GM03348 (cell line): ENCODE data around the gene HERC6.
A peak's percentile ranks its signal among the peaks of the same experiment; 100 is the strongest.
"Not testable (repeated sequence)": the region's sequence is repeated elsewhere in the genome, so short reads cannot be mapped to it uniquely, and the experiment has no call there.

Experiments
- DNase-seq: peaks from one replicate; pipeline ENCODE4 v3.0.0; 2012; ENCODE audit warnings: low spot score

The HERC6 gene

DNA sequence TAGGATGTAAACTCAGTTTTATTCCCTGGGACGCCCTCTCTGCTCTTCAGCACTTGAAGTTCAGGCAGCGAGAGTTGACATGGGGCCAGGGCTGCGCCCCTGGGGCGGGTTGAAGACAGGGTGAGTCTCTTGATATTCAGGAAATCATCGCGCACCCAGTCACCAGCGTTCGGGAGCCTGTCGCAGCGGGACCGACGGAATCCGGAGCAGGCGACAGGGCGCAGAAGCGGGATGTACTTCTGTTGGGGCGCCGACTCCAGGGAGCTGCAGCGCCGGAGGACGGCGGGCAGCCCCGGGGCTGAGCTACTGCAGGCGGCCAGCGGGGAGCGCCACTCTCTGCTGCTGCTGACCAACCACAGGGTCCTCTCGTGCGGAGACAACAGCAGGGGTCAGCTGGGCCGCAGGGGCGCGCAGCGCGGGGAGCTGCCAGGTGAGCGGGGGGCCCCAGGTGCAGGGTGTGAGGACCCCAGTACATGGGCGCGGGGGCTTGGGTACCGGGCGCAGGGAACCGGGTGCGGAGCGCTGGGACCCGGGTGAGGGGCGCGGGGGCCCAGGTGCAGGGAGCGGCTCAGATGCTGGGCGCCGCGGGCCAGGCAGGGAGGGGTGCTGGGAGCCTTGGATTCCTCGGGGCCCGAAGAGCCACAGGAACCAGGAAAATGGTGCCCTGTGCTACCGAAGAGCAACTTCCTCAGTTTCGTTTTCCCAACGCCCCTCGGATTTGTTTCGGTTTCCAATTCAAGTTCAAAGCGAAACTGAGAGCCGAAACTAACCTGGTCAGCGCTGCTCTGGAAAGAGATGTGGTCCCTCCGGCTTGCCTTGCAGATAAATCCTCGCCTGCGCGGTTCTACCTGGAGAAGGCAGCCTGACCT lies at the start of gene HERC6:
HERC6 (plus strand) TSS at position 162 of the 869 bp plus-strand sequence; CDS start at position 232, 70 bp downstream.
- DNase-seq: peak; percentile 84

DNA sequence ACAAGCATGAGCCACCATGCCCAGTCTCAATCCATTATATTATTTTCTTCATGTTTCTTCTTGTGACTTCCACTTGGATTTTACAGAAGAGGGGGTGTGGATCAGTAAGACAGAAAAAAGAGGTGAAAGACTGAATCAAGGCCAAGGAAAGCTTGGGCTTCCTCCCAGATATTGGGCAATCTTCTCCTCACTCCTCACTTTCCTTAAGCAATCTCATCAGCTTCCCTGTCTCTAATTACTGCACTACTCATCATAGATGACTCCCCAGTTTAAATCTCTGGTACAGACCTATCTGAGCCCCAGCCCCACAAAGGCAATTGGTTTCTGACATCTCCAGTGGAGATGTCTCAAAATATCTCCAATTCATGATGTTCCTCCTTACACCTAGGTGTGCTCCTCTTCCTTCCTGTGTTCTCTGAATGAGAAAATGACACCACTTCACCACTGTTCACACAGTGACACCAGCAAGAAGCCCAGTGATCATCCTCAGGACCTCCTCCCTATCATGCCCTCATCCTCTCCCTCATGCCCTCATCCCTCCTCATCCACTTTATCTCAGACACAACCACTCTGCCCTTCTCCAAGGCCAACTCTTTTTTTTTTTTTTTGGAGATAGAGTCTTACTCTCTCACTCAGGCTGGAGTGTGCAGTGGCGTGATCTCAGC lies 44.8 kb upstream of the HERC6 start:
- peak; percentile 26 for DNase-seq

DNA sequence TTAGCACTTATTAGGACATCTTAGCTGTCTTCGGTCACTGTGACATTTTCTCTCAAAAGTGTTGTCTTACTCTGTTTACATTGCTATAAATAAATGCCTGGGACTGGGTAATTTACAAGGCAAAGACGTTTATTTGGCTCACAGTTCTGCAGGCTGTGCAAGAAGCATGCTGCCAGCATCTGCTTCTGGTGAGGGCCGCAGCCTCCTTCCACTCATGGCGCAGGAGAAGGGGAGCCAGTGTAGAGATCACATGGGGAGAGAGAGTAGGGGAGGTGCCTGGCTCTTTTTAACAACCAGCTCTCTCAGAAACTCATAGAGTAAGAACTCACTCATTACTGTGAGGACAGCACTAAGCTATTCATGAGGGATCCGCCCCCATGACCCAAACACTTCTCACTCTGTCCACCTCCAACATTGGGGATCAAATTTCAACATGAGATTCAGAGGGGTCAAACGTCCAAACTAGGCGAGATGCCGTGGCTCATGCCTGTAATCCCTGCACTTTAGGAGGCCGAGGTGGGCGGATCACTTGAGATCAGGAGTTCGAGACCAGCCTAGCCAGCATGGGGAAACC lies 43.5 kb upstream of the HERC6 start:
- DNase-seq: no peak

DNA sequence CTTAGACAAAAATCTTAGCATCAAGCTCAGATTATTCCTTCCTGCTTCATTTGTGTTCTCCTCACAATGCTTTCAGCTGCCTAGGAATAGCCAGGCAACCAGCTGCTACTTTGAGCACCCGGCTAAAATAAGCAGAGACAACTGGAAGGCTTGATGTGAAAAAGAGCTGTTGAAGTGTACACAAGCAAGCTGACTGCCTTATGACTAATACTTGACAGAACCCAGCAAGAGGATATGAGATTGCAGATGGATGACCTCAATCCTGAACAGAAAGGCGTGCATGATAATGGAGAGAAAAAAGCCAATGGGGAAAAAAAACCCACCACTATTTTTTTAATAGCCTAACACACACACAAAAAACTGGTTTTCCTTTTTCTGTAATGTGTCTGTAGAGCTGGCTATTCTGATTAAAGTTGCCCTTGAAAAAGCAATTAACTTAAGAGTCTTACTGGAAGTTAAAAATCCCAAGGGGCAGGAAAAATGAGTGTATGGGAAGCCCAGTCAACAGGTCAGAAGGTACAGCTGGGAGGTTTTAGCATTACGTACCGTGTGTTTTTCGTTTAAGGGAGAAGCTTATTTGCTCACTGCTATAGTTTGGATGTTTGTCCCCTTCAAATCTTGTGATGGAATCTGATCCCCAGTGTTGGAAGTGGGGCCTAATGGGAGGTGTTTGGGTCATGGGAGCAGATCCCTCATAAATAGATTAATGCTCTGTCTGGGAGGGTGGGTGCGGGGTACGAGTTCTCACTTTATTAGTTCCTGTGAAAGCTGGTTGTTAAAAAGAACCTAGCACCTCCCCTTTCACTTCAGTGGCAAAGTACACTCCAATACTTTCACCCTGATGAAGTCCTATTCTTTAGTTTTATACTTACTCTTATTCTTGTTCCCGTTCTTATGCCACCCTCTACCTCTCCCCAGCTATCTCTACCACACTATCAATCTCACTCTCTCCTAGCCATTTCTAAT lies 37.1 kb upstream of the HERC6 start:
- DNase-seq: peak; percentile 59

- DNase-seq: not testable (repeated sequence)
Measured at GRCh38 chr4:88346902-88347301, 31.8 kb upstream of the HERC6 start.

- DNase-seq: not testable (repeated sequence)
Measured at GRCh38 chr4:88348761-88349160, 29.9 kb upstream of the HERC6 start.

GRCh38 chr4:88350786-88351185 lies 27.9 kb upstream of the HERC6 start:
- DNase-seq: no peak

DNA sequence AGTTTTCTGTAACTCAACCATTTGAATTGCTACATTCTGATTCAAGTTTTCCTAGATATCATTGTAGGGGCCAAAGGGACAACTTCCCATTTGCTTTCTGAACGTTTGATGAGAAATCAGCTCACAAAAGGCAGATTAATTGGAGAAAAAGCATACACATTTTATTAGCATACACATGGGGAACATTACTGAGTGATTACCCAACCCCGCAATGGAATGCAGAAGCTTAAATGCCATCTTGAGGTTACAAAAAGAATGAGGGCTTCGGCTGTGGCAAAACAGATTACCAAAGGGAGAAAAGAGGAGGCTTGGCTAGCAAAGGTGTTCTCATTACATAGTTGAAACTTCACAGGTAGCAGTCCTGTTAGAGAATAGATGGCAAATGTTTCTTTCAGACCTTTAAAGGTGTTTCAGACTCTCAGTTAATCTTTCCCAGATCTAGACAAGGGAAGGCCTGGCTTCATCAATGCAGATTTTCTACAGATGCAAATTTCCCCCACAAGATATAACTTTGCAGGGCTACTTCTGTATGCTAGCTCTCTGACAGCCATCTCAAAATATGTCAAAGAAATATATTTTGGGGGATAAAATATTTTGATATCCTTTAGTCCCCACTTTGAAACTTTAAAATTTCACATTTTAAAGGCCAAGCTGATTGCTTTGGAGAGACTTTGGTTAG lies 26.5 kb upstream of the HERC6 start:
- peak; percentile 56 for DNase-seq

- no peak for DNase-seq
Measured at GRCh38 chr4:88353324-88353723, 25.3 kb upstream of the HERC6 start.

DNA sequence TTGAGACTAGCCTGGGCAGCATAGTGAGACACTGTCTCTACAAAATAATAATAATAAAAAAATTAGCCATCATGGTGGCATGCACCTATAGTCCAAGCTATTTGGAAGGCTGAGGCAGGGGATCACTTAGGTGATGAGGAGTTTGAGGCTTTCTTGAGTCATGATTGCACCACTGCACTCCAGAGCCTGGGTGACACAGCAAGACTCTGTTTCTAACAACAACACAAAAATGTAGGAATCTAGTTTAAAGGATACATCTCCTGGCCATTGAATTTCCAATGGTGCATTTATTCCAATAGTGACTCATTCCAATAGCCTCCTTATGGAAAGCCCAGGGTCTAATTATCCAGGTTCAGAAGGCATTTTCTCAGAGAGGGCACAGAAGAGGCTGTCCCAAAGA lies 21.9 kb upstream of the HERC6 start:
- no peak for DNase-seq

- no peak for DNase-seq
Measured at GRCh38 chr4:88357262-88357661, 21.4 kb upstream of the HERC6 start.

- DNase-seq: no peak
Measured at GRCh38 chr4:88359558-88359957, 19.1 kb upstream of the HERC6 start.

DNA sequence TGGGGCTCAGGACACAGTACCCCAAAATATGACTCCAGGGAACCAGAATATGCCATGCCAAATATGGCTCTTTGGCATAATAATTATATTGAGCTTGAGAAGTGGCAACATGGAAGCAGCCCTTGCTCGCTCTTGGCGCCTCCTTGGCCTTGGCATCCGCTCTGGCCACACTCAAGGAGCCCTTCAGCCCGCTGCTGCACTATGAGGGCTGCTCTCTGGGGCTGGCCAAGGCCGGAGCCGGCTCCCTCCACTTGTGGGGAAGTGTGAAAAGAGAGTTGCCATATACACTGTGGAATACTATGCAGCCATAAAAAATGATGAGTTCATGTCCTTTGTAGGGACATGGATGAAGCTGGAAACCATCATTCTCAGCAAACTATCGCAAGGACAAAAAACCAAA lies 18.4 kb upstream of the HERC6 start:
- DNase-seq: no peak

DNA sequence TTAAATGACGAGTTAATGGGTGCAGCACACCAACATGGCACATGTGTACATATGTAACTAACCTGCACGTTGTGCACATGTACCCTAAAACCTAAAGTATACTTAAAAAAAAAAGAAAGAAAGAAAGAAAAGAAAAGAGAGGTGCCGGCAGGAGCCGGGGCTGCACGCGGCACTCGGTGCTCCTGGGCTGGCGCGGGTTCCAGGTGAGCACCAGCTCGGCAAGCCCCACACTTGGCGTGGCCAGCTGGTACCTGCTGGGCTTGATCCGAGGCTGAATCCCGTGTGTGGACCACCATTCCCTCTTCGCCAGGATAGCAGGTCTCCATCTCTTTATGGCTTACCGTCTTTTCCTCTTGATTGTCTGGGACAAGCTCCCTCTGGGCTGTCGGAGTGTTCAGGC lies 17.9 kb upstream of the HERC6 start:
- no peak for DNase-seq

DNA sequence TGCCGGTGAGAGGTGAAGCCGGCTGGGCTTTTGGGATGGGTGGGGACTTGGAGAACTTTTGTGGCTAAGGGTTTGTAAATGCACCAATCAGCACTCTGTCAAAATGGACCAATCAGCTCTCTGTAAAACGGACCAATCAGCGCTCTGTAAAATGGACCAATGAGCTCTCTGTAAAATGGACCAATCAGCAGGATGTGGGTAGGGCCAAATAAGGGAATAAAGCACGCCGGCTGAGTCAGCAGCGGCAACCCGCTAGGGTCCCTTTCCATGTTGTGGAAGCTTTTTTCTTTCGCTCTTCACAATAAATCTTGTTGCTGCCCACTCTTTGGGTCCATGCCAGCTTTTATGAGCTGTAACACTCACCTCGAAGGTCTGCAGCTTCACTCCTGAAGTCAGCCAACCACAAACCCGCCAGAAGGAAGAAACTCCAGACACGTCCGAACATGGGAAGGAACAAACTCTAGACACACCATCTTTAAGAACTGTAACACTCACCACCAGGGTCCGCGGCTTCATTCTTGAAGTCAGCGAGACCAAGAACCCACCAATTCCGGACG lies 17.4 kb upstream of the HERC6 start:
- not testable (repeated sequence) for DNase-seq

DNA sequence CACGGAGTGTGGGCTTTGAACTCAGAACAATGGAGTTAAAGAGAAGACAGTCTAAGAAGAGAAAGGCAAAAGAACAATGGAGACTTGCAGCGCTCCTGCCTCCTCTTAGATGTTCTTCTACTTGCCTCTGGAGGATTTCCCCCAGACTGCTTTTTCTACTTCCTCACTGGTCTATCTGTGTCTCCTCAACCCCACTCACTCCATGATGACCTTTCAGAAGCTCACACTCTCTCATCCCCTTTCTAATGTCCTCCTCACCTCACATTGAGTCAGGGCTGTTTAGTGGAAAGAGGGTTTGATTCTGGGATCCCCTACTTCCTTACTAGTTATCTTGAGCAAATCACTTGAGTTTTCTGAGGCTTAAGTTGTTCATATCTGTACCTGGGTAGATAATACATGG lies 12.2 kb upstream of the HERC6 start:
- no peak for DNase-seq

GRCh38 chr4:88367826-88368225 lies 10.8 kb upstream of the HERC6 start:
- no peak for DNase-seq

DNA sequence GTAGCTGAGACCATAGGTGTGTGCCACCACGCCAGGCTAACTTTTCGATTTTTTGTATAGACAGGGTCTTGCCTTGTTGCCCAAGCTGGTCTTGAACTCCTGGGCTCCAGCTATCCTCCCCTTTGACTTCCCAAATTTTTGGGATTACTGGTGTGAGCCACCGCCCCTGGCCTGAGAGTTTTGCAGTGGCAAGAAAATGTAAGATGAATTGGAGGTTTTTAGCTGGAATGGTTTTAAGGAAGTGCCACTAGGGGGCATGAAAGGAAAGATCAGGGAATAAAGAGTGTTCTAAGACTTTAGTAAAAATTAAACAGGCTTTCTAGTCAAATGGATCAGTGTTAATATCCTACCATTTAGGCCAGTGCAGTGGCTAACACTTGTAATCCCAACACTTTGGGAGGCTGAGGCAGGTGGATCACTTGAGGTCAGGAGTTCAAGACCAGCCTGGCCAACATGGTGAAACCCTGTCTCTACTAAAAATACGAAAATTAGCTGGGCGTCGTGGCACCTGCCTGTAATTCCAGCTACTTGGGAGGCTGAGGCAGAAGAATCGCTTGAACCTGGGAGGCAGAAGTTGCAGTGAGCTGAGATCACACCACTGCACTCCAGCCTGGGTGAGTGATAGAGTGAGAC lies 9.4 kb upstream of the HERC6 start:
- DNase-seq: peak; percentile 47

GRCh38 chr4:88381123-88381522 lies 2.5 kb downstream of the HERC6 start:
- DNase-seq: no peak

GRCh38 chr4:88382621-88383020 lies 4.0 kb downstream of the HERC6 start:
- DNase-seq: no peak

- no peak for DNase-seq
Measured at GRCh38 chr4:88390128-88390527, 11.5 kb downstream of the HERC6 start.
